ENCODE data around the gene DDRGK1. TPM values are rescaled to one million over a fixed set of nuclear protein-coding genes. Genes with fewer than 3 reads are reported as not detected.
A peak's percentile ranks its signal among the peaks of the same experiment; 100 is the strongest.

DDRGK1 gene
- polyA plus RNA-seq, 3 donors: 39.9 to 42.7 (median 42.6) TPM

DNA sequence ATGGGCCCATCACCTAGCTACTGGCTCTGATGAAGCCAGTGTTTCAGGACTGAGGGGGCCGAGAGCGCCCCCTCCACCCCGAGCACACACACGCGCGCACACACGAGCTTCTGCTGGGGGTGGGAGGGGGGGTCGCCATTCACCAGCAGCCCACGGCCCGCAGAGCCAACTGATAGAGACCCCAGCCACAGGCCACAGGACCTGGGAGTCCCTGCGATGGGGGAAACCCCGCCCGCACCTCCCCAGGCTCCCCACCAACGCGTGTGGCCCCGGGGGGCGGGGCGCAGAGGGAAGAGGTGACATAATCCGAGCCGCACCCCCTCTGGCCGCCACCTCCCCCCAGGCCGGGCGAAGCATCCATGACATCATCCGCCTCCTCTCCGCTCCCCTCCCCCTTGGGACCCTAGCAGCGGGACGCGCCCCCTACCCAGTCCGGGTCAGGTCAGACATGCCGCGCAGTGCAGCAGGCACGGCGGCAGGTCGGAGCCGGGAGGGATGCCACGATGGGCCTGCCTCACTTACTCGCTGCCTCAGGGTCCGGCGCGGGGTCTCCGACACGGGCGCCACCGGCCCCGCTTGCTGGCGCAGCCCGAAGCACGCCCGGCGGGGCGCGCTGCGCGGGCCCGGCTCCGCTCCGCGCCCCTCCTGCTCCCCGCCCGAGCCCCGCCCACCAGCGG is 31.4 kb downstream of the DDRGK1 start, which contains the start of gene LZTS3:
Gene LZTS3, minus strand, starts transcription at position 617 of the 677 bp plus-strand sequence. CDS start 6,386 bp downstream, outside the sequence.
- Histone ChIP-seq H3K27ac (ENCODE audit: low read depth in 1 of 2, low read length in 2 of 2) (no peak within 1 kb of the TSS), H3K27me3 (ENCODE audit: control insufficient read depth in 2 of 2, insufficient read depth in 2 of 2, low read length in 2 of 2) (peaks cover 38 to 68% of the 10 kb centered on the region in 2 donors), H3K79me2 (ENCODE audit: insufficient read depth, low read length) (no peaks in the 10 kb centered on the region), H3K9me3 (replicated peaks in 1 of 2; ENCODE audit: control insufficient read depth in 1 of 2, insufficient read depth in 1 of 2, low read length in 2 of 2) (peaks cover 0 to 9% of the 10 kb centered on the region in 2 donors), H4K20me1 (ENCODE audit: insufficient read depth, low read length) (no peaks in the 10 kb centered on the region), H3K4me2 (replicated peaks; ENCODE audit: extremely low read depth, low read length, poor library complexity, severe bottlenecking) (peak within 1 kb of the TSS; percentile 98), H3K4me1 (ENCODE audit: control insufficient read depth in 1 of 2, insufficient read depth in 2 of 2, low read length in 2 of 2) (peaks cover 15 to 20% of the 10 kb centered on the region in 2 donors), H3K4me3 (replicated peaks in 1 of 3; ENCODE audit: low read depth in 2 of 3, low read length in 3 of 3) (peak within 1 kb of the TSS; percentile 71 to 87 (median 76)), H2AFZ (ENCODE audit: insufficient read depth, low read depth, low read length, poor library complexity, severe bottlenecking) (peak within 1 kb of the TSS; percentile 85), H3K36me3 (replicated peaks in 1 of 2; ENCODE audit: control insufficient read depth in 1 of 2, insufficient read depth in 2 of 2, low read length in 2 of 2) (no peaks in the 10 kb centered on the region), H3K9ac (ENCODE audit: insufficient read depth, low read length, poor library complexity, severe bottlenecking) (peak within 1 kb of the TSS; percentile 62)
- Mint-ChIP-seq H3K4me1 (peaks cover 24% of the 10 kb centered on the region), H3K27ac (peak within 1 kb of the TSS in 5 of 7 donors; percentile 3 to 76 (median 48)), H3K27me3 (ENCODE audit: low read depth in 3 of 3) (peaks cover 69 to 81% (median 75%) of the 10 kb centered on the region in 3 donors), H3K9me3 (peaks cover 0 to 19% (median 4%) of the 10 kb centered on the region in 7 donors), H3K36me3 (peaks cover 0 to 7% of the 10 kb centered on the region in 2 donors), H3K4me3 (peak within 1 kb of the TSS; percentile 86 to 94)
- intact Hi-C loops (cut with micrococcal nuclease): no loop called here
- TF ChIP-seq, protein P1, sequence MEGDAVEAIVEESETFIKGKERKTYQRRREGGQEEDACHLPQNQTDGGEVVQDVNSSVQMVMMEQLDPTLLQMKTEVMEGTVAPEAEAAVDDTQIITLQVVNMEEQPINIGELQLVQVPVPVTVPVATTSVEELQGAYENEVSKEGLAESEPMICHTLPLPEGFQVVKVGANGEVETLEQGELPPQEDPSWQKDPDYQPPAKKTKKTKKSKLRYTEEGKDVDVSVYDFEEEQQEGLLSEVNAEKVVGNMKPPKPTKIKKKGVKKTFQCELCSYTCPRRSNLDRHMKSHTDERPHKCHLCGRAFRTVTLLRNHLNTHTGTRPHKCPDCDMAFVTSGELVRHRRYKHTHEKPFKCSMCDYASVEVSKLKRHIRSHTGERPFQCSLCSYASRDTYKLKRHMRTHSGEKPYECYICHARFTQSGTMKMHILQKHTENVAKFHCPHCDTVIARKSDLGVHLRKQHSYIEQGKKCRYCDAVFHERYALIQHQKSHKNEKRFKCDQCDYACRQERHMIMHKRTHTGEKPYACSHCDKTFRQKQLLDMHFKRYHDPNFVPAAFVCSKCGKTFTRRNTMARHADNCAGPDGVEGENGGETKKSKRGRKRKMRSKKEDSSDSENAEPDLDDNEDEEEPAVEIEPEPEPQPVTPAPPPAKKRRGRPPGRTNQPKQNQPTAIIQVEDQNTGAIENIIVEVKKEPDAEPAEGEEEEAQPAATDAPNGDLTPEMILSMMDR (IDR thresholded peaks at IDR 0.05): no peak
- peak; percentile 33 to 71 (median 60) for DNase-seq
- WGBS (ENCODE audit: insufficient coverage): 0% methylated on average over 51 of the region's 62 CpGs

GRCh38 chr20:3172126-3172932 is 32.2 kb downstream of the DDRGK1 start:
- no peak for DNase-seq
- Histone ChIP-seq H3K4me3 (replicated peaks in 1 of 3; ENCODE audit: low read depth in 2 of 3, low read length in 3 of 3) (peak overlapping the region in 1 of 3 experiments; percentile 87), H3K36me3 (replicated peaks in 1 of 2; ENCODE audit: control insufficient read depth in 1 of 2, insufficient read depth in 2 of 2, low read length in 2 of 2) (no peaks in the 10 kb centered on the region), H4K20me1 (ENCODE audit: insufficient read depth, low read length) (no peaks in the 10 kb centered on the region), H3K27ac (ENCODE audit: low read depth in 1 of 2, low read length in 2 of 2) (no peak overlapping the region), H3K9ac (ENCODE audit: insufficient read depth, low read length, poor library complexity, severe bottlenecking) (no peak overlapping the region), H3K4me1 (ENCODE audit: control insufficient read depth in 1 of 2, insufficient read depth in 2 of 2, low read length in 2 of 2) (peaks cover 15 to 20% of the 10 kb centered on the region in 2 donors), H3K9me3 (replicated peaks in 1 of 2; ENCODE audit: control insufficient read depth in 1 of 2, insufficient read depth in 1 of 2, low read length in 2 of 2) (peaks cover 0 to 16% of the 10 kb centered on the region in 2 donors), H2AFZ (ENCODE audit: insufficient read depth, low read depth, low read length, poor library complexity, severe bottlenecking) (no peak overlapping the region), H3K79me2 (ENCODE audit: insufficient read depth, low read length) (no peaks in the 10 kb centered on the region), H3K27me3 (ENCODE audit: control insufficient read depth in 2 of 2, insufficient read depth in 2 of 2, low read length in 2 of 2) (peaks cover 40 to 75% of the 10 kb centered on the region in 2 donors), H3K4me2 (replicated peaks; ENCODE audit: extremely low read depth, low read length, poor library complexity, severe bottlenecking) (peak overlapping the region; percentile 98)
- intact Hi-C loops (cut with micrococcal nuclease): no loop called here
- Mint-ChIP-seq H3K9me3 (peaks cover 0 to 19% (median 4%) of the 10 kb centered on the region in 7 donors), H3K4me3 (peak overlapping the region; percentile 73 to 84), H3K4me1 (peaks cover 22% of the 10 kb centered on the region), H3K27me3 (ENCODE audit: low read depth in 3 of 3) (peaks cover 72 to 88% (median 80%) of the 10 kb centered on the region in 3 donors), H3K27ac (peak overlapping the region in 4 of 7 donors; percentile 3 to 70 (median 36)), H3K36me3 (peaks cover 0 to 7% of the 10 kb centered on the region in 2 donors)
- 18% methylated on average over 1 of the region's 5 CpGs for WGBS (ENCODE audit: insufficient coverage)
- TF ChIP-seq, protein P1 (IDR thresholded peaks at IDR 0.05): no peak
